GM21360 (cell line): ENCODE results near the gene SLC2A9.

ENCODE experiments used
- ATAC-seq: cut with Tn5 transposase; IDR thresholded peaks from one replicate; pipeline ENCODE4 v1.9.1; 2021; ENCODE audit warnings: mild to moderate bottlenecking, moderate library complexity; ENCODE audit not compliant: unreplicated experiment

SLC2A9 gene

GRCh38 chr4:10020871-10021652 is at the start of gene SLC2A9:
Gene SLC2A9 (minus strand): TSS chr4:10021497. CDS start chr4:10021429, 68 bp downstream.
- ATAC-seq, result no peak

GRCh38 chr4:10069075-10069642 is 47.9 kb upstream of the SLC2A9 start:
- ATAC-seq, result no peak

- ATAC-seq, result no peak
Observed at GRCh38 chr4:10066670-10067651, 45.7 kb upstream of the SLC2A9 start.

GRCh38 chr4:10066206-10066605 is 44.9 kb upstream of the SLC2A9 start:
- no peak for ATAC-seq

GRCh38 chr4:10063544-10064300 is 42.4 kb upstream of the SLC2A9 start:
- no peak for ATAC-seq

GRCh38 chr4:10061650-10062415 is 40.5 kb upstream of the SLC2A9 start:
- no peak for ATAC-seq

- no peak for ATAC-seq
Observed at GRCh38 chr4:10058371-10058770, 37.1 kb upstream of the SLC2A9 start.

GRCh38 chr4:10057023-10057395 is 35.7 kb upstream of the SLC2A9 start:
- ATAC-seq, result no peak

GRCh38 chr4:10056334-10057022 is 35.2 kb upstream of the SLC2A9 start:
- no peak for ATAC-seq

- no peak for ATAC-seq
Observed at GRCh38 chr4:10055871-10056270, 34.6 kb upstream of the SLC2A9 start.

GRCh38 chr4:10054571-10055041 is 33.3 kb upstream of the SLC2A9 start:
- no peak for ATAC-seq

- no peak for ATAC-seq
Observed at GRCh38 chr4:10053635-10054453, 32.5 kb upstream of the SLC2A9 start.

- ATAC-seq, result no peak
Observed at GRCh38 chr4:10051517-10052135, 30.3 kb upstream of the SLC2A9 start.

- ATAC-seq, result no peak
Observed at GRCh38 chr4:10050721-10051120, 29.4 kb upstream of the SLC2A9 start.

- no peak for ATAC-seq
Observed at GRCh38 chr4:10050261-10050661, 29.0 kb upstream of the SLC2A9 start.

GRCh38 chr4:10048941-10049697 is 27.8 kb upstream of the SLC2A9 start:
- ATAC-seq, result no peak

GRCh38 chr4:10047967-10048366 is 26.7 kb upstream of the SLC2A9 start:
- ATAC-seq, result no peak
